Endothelial cell of umbilical vein (primary cell): Measurements from ENCODE around the gene PROK1. TPM values are rescaled to one million over a fixed set of nuclear protein-coding genes. Genes with fewer than 3 reads are reported as not detected.

Experiments
- BruUV-seq: library from RNA; stranded (reverse); fragments of 400-500 nt; replicated peaks from 2 replicates; lab custom pipeline; 2021; lab: Mats Ljungman, UMichigan
- CTCF ChIA-PET: fragments of 300-600, 350-600 bp; sonication (Branson Sonifier 250); formaldehyde crosslinking; loops from one replicate; lab custom pipeline; 2021; ENCODE audit warnings: antibody characterized with exemption, inconsistent platforms; lab: Charles Lee
- POLR2A ChIA-PET: fragments of 300-600, 350-600 bp; sonication (Branson Sonifier 250); formaldehyde crosslinking; loops from one replicate; lab custom pipeline; 2021; ENCODE audit warnings: antibody characterized with exemption, inconsistent platforms; lab: Charles Lee
- DNase-seq: peaks from one replicate; pipeline ENCODE4 v3.0.0-alpha.2; 2011; ENCODE audit warnings: low read depth, low spot score
- FAIRE-seq: peaks from 2 replicates; lab custom pipeline; 2011; peaks lifted over from hg19 to GRCh38; lab: Jason Lieb, UNC
- H2AFZ ChIP-seq: 2 replicates; pipeline ENCODE4 v1.6.0; 2012; ENCODE audit warnings: low read depth, low read length, control low read depth, inconsistent platforms
- H3K27ac ChIP-seq: 2 replicates; pipeline ENCODE4 v1.5.1; 2011; ENCODE audit warnings: low read depth, mild to moderate bottlenecking, control low read depth, low read length, moderate library complexity; ENCODE audit not compliant: insufficient read depth
- H3K27me3 ChIP-seq, 2 experiments: 2 replicates each; pipeline versions ENCODE4 v1.6.0 to v1.6.1; 2011; ENCODE audit warnings: low read length in 2 of 2, mixed read lengths in 1 of 2; ENCODE audit not compliant: control insufficient read depth in 2 of 2, insufficient read depth in 2 of 2
- H3K36me3 ChIP-seq, 2 experiments: 2 replicates in 1 of 2; 3 replicates in 1 of 2; pipeline ENCODE4 v1.5.1; 2011; ENCODE audit warnings: low read length in 2 of 2, mild to moderate bottlenecking in 1 of 2, moderate library complexity in 1 of 2; ENCODE audit not compliant: control insufficient read depth in 2 of 2, insufficient read depth in 2 of 2; ENCODE audit errors: extremely low read depth in 1 of 2
- H3K4me1 ChIP-seq: 3 replicates; pipeline ENCODE4 v1.5.1; 2011; ENCODE audit warnings: mild to moderate bottlenecking, low read length; ENCODE audit not compliant: control insufficient read depth, insufficient read depth; ENCODE audit errors: extremely low read depth
- H3K4me2 ChIP-seq: 2 replicates; pipeline ENCODE4 v1.6.1; 2011; ENCODE audit warnings: low read length, control low read depth, mixed read lengths; ENCODE audit not compliant: insufficient read depth
- H3K4me3 ChIP-seq, 3 experiments: fragments of 200-600 bp in 1 of 3; sonication (generic), shearing (Covaris generic) in 1 of 3; replicated peaks in 1 of 3; 2 replicates each; pipeline ENCODE4 v1.5.1; 2011 to 2016; ENCODE audit warnings: control low read depth in 3 of 3, low read length in 3 of 3, mild to moderate bottlenecking in 2 of 3, inconsistent platforms in 1 of 3, low read depth in 1 of 3, moderate library complexity in 1 of 3; ENCODE audit not compliant: insufficient read depth in 1 of 3
- H3K79me2 ChIP-seq: 2 replicates; pipeline ENCODE4 v1.6.0; 2012; ENCODE audit warnings: low read length, inconsistent platforms; ENCODE audit not compliant: control insufficient read depth, insufficient read depth
- H3K9ac ChIP-seq: replicated peaks from 2 replicates; pipeline ENCODE3; 2011; ENCODE audit warnings: low read length, control low read depth; ENCODE audit not compliant: insufficient read depth; ENCODE audit errors: extremely low read depth
- H3K9me1 ChIP-seq: replicated peaks from 3 replicates; pipeline ENCODE4 v1.6.0; 2011; ENCODE audit warnings: mild to moderate bottlenecking, low read length; ENCODE audit not compliant: control insufficient read depth, insufficient read depth; ENCODE audit errors: extremely low read depth
- H3K9me3 ChIP-seq: replicated peaks from 2 replicates; pipeline ENCODE4 v1.5.1; 2012; ENCODE audit warnings: low read length, inconsistent platforms; ENCODE audit not compliant: control insufficient read depth, insufficient read depth
- H4K20me1 ChIP-seq: replicated peaks from 2 replicates; pipeline ENCODE3; 2011; ENCODE audit warnings: mild to moderate bottlenecking, low read length; ENCODE audit not compliant: control insufficient read depth, insufficient read depth; ENCODE audit errors: extremely low read depth
- EZH2 ChIP-seq: IDR thresholded peaks from 2 replicates; pipeline ENCODE4 v1.6.1; 2012; ENCODE audit warnings: borderline replicate concordance, low read depth, mild to moderate bottlenecking, moderate library complexity, low read length, inconsistent platforms; ENCODE audit not compliant: severe bottlenecking
- FOS ChIP-seq: IDR thresholded peaks from 2 replicates; pipeline ENCODE4 v1.6.1; 2011; ENCODE audit warnings: mild to moderate bottlenecking, low read length, moderate library complexity, borderline replicate concordance; ENCODE audit not compliant: insufficient read depth
- GATA2 ChIP-seq: IDR thresholded peaks from 2 replicates; pipeline ENCODE4 v1.7.0; 2011; ENCODE audit warnings: low read depth, mild to moderate bottlenecking, moderate library complexity, mixed read lengths, low read length; ENCODE audit not compliant: insufficient read length, insufficient read depth
- MYC ChIP-seq: IDR thresholded peaks from one replicate; pipeline ENCODE4 v1.6.1; 2011; ENCODE audit warnings: mild to moderate bottlenecking, low read depth, low read length
- POLR2A ChIP-seq: IDR thresholded peaks from 2 replicates; pipeline ENCODE4 v1.6.1; 2012; ENCODE audit warnings: low read depth, mild to moderate bottlenecking, control low read depth, low read length
- POLR2AphosphoS5 ChIP-seq: IDR thresholded peaks from 2 replicates; pipeline ENCODE4 v1.6.1; 2012; ENCODE audit warnings: low read depth, mild to moderate bottlenecking, control low read depth, low read length, moderate library complexity; ENCODE audit not compliant: insufficient read depth
- dilution Hi-C: fragments of 300-500 bp; cut with MboI; formaldehyde crosslinking; loops from one replicate; pipeline ENCODE4 v1.15.0; 2019; ENCODE audit warnings: low sequenced_read_pairs; ENCODE audit not compliant: extremely low pct_ligation_motif_present
- intact Hi-C: fragments of 100-400 bp; cut with micrococcal nuclease; formaldehyde crosslinking; loops from one replicate; pipeline ENCODE4 v1.10.0; 2022
- polyA plus RNA-seq, 4 experiments: library from polyadenylated mRNA; depleted of rRNA in 3 of 4; stranded (reverse) in 3 of 4; unstranded in 1 of 4; fragments of >200 nt; gene quantifications; 2 replicates each; pipeline versions ENCODE4 v1.2.1 to v1.2.3, GENCODE V29; 2011 to 2012; ENCODE audit warnings: missing spikeins in 1 of 4
- total RNA-seq: library from RNA; stranded (reverse); gene quantifications from 2 replicates; pipeline ENCODE4 v1.2.3, GENCODE V29; 2021
- TF ChIP-seq, protein P1 (sequence below), 2 donors: IDR thresholded peaks; 1 replicate in 1 of 2; 2 replicates in 1 of 2; pipeline ENCODE4 v1.5.1; 2011; ENCODE audit warnings: low read length in 2 of 2, mild to moderate bottlenecking in 2 of 2, moderate library complexity in 2 of 2, control low read depth in 1 of 2, inconsistent platforms in 1 of 2, low read depth in 1 of 2; ENCODE audit not compliant: insufficient read depth in 1 of 2; ENCODE audit errors: extremely low read depth in 1 of 2
- TF ChIP-seq, protein P2 (sequence below): IDR thresholded peaks from 2 replicates; pipeline ENCODE4 v1.6.1; 2011; ENCODE audit not compliant: insufficient read depth, insufficient read length

The PROK1 gene
- total and polyA plus RNA-seq, 2 donors (not counting 3 experiments of a cell fraction or from before 2014, with no cell fraction given), result not detected

GRCh38 chr1:110407260-110408210, 43.4 kb upstream of the PROK1 start, which contains the start of gene LAMTOR5:
Gene LAMTOR5 (minus strand): TSS chr1:110407694. CDS start chr1:110407620, 74 bp downstream.
- Histone ChIP-seq H3K9me3 (no peaks in the 10 kb centered on the region), H3K9ac (peak within 1 kb of the TSS; percentile 95), H3K4me3 (peak within 1 kb of the TSS; percentile 94 to 100 (median 95)), H3K27me3 (no peaks in the 10 kb centered on the region), H3K4me1 (peaks cover 9% of the 10 kb centered on the region), H3K79me2 (peaks cover 19% of the 10 kb centered on the region), H3K9me1 (no peaks in the 10 kb centered on the region), H3K4me2 (peak within 1 kb of the TSS; percentile 92), H4K20me1 (no peaks in the 10 kb centered on the region), H2AFZ (peak within 1 kb of the TSS; percentile 96), H3K27ac (peak within 1 kb of the TSS; percentile 69), H3K36me3 (peaks cover 10 to 12% of the 10 kb centered on the region in 2 experiments)
- intact Hi-C loops (loop anchor here (1.0 kb wide), 3 partner anchors 53 to 204 kb away; no protein-coding TSS in a partner anchor), dilution Hi-C loops (no loop called here)
- FAIRE-seq (peak; percentile 96), DNase-seq (peak; percentile 97)
- CTCF ChIA-PET, result interaction anchor here (0.7 to 5.6 kb wide), 7 partner anchors 14 to 200 kb away, joined by 3 to 120 read pairs (median 7); partner anchors contain the start of gene RBM15
- POLR2A ChIA-PET, result no interaction called here
- BruUV-seq, result TSS peak; percentile 67
- TF ChIP-seq POLR2AphosphoS5 (peak; percentile 88), FOS (no peak), GATA2 (no peak), EZH2 (no peak), POLR2A (peak; percentile 92), MYC (peak; percentile 48)
- TF ChIP-seq, protein P1, sequence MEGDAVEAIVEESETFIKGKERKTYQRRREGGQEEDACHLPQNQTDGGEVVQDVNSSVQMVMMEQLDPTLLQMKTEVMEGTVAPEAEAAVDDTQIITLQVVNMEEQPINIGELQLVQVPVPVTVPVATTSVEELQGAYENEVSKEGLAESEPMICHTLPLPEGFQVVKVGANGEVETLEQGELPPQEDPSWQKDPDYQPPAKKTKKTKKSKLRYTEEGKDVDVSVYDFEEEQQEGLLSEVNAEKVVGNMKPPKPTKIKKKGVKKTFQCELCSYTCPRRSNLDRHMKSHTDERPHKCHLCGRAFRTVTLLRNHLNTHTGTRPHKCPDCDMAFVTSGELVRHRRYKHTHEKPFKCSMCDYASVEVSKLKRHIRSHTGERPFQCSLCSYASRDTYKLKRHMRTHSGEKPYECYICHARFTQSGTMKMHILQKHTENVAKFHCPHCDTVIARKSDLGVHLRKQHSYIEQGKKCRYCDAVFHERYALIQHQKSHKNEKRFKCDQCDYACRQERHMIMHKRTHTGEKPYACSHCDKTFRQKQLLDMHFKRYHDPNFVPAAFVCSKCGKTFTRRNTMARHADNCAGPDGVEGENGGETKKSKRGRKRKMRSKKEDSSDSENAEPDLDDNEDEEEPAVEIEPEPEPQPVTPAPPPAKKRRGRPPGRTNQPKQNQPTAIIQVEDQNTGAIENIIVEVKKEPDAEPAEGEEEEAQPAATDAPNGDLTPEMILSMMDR (IDR thresholded peaks at IDR 0.05; ENCODE audit: extremely low read depth in 1 of 2, insufficient read depth in 1 of 2, low read depth in 1 of 2, low read length in 2 of 2), result no peak
- TF ChIP-seq, protein P2, sequence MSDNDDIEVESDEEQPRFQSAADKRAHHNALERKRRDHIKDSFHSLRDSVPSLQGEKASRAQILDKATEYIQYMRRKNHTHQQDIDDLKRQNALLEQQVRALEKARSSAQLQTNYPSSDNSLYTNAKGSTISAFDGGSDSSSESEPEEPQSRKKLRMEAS, result peak; percentile 80
